ENCODE measurements around the gene FAM219A. TPM values are rescaled to one million over a fixed set of nuclear protein-coding genes. Genes with fewer than 3 reads are reported as not detected.

Gene FAM219A
- total RNA-seq, 1 donor from 2014 or later = 16.8 TPM

GRCh38 chr9:34450644-34451043, 7.7 kb downstream of the FAM219A start:
- Histone ChIP-seq H3K36me3 (ENCODE audit: control insufficient read depth, insufficient read depth, low read length) (no peaks in the 10 kb centered on the region), H3K4me3 (ENCODE audit: low read depth, low read length) (no peak overlapping the region), H3K27me3 (ENCODE audit: control insufficient read depth, insufficient read depth, low read length) (no peaks in the 10 kb centered on the region)
- no peak for DNase-seq (ENCODE audit: low read depth)
- no peak for TF ChIP-seq CTCF (IDR thresholded peaks at IDR 0.05; ENCODE audit: insufficient read depth, low read length, poor library complexity, severe bottlenecking)

GRCh38 chr9:34446951-34447350, 11.4 kb downstream of the FAM219A start:
- no peak for DNase-seq (ENCODE audit: low read depth)
- H3K4me3 ChIP-seq (ENCODE audit: low read depth, low read length) = no peak overlapping the region
- H3K36me3 ChIP-seq (ENCODE audit: control insufficient read depth, insufficient read depth, low read length) = no peaks in the 10 kb centered on the region
- no peak for TF ChIP-seq CTCF (IDR thresholded peaks at IDR 0.05; ENCODE audit: insufficient read depth, low read length, poor library complexity, severe bottlenecking)
- H3K27me3 ChIP-seq (ENCODE audit: control insufficient read depth, insufficient read depth, low read length) = no peaks in the 10 kb centered on the region

GRCh38 chr9:34446468-34446891, 11.9 kb downstream of the FAM219A start:
- no peak overlapping the region for H3K4me3 ChIP-seq (ENCODE audit: low read depth, low read length)
- no peak for TF ChIP-seq CTCF (IDR thresholded peaks at IDR 0.05; ENCODE audit: insufficient read depth, low read length, poor library complexity, severe bottlenecking)
- no peak for DNase-seq (ENCODE audit: low read depth)
- H3K36me3 ChIP-seq (ENCODE audit: control insufficient read depth, insufficient read depth, low read length) = no peaks in the 10 kb centered on the region
- no peaks in the 10 kb centered on the region for H3K27me3 ChIP-seq (ENCODE audit: control insufficient read depth, insufficient read depth, low read length)

GRCh38 chr9:34443976-34444375, 14.4 kb downstream of the FAM219A start:
- TF ChIP-seq CTCF (IDR thresholded peaks at IDR 0.05; ENCODE audit: insufficient read depth, low read length, poor library complexity, severe bottlenecking) = no peak
- H3K36me3 ChIP-seq (ENCODE audit: control insufficient read depth, insufficient read depth, low read length) = no peaks in the 10 kb centered on the region
- no peak overlapping the region for H3K4me3 ChIP-seq (ENCODE audit: low read depth, low read length)
- no peak for DNase-seq (ENCODE audit: low read depth)
- no peaks in the 10 kb centered on the region for H3K27me3 ChIP-seq (ENCODE audit: control insufficient read depth, insufficient read depth, low read length)

- no peak for TF ChIP-seq CTCF (IDR thresholded peaks at IDR 0.05; ENCODE audit: insufficient read depth, low read length, poor library complexity, severe bottlenecking)
- Histone ChIP-seq H3K36me3 (ENCODE audit: control insufficient read depth, insufficient read depth, low read length) (no peaks in the 10 kb centered on the region), H3K27me3 (ENCODE audit: control insufficient read depth, insufficient read depth, low read length) (no peaks in the 10 kb centered on the region), H3K4me3 (ENCODE audit: low read depth, low read length) (no peak overlapping the region)
- no peak for DNase-seq (ENCODE audit: low read depth)
Measured at GRCh38 chr9:34443533-34443932, 14.8 kb downstream of the FAM219A start.

- no peak for DNase-seq (ENCODE audit: low read depth)
- no peak overlapping the region for H3K4me3 ChIP-seq (ENCODE audit: low read depth, low read length)
- no peak for TF ChIP-seq CTCF (IDR thresholded peaks at IDR 0.05; ENCODE audit: insufficient read depth, low read length, poor library complexity, severe bottlenecking)
- no peaks in the 10 kb centered on the region for H3K27me3 ChIP-seq (ENCODE audit: control insufficient read depth, insufficient read depth, low read length)
- no peaks in the 10 kb centered on the region for H3K36me3 ChIP-seq (ENCODE audit: control insufficient read depth, insufficient read depth, low read length)
Measured at GRCh38 chr9:34442770-34443169, 15.6 kb downstream of the FAM219A start.
